ENCODE results near the gene PROM2. TPM values are rescaled to one million over a fixed set of nuclear protein-coding genes. Genes with fewer than 3 reads are reported as not detected.

The PROM2 gene
- total RNA-seq, 1 experiment from 2014 or later, result 3.1 TPM

- Histone ChIP-seq H3K14ac (ENCODE audit: insufficient read depth, low read length) (no peak overlapping the region), H3K9ac (ENCODE audit: extremely low read depth, insufficient read length, low read length) (no peak overlapping the region), H2BK120ac (ENCODE audit: low read depth, low read length, poor library complexity, severe bottlenecking) (no peak overlapping the region), H3K23ac (ENCODE audit: insufficient read length, low read depth, low read length) (no peak overlapping the region), H3K23me2 (ENCODE audit: insufficient read length, low read depth, low read length, poor library complexity, severe bottlenecking) (no peaks in the 10 kb centered on the region), H3K4ac (ENCODE audit: low read depth, low read length) (no peak overlapping the region), H3K27me3 (ENCODE audit: insufficient read depth, low read length) (no peaks in the 10 kb centered on the region), H3K4me2 (ENCODE audit: insufficient read depth, insufficient read length, low read length) (no peak overlapping the region), H3K18ac (ENCODE audit: insufficient read length, low read depth, low read length) (no peak overlapping the region), H2BK5ac (ENCODE audit: insufficient read length, low read length) (no peak overlapping the region), H2BK20ac (ENCODE audit: low read depth, low read length, poor library complexity, severe bottlenecking) (no peak overlapping the region), H3K27ac (ENCODE audit: insufficient read length, low read depth, low read length) (no peak overlapping the region), H4K8ac (replicated peaks; ENCODE audit: insufficient read length, low read depth, low read length) (no peak overlapping the region), H3K9me3 (ENCODE audit: control insufficient read depth, low read depth, low read length) (no peaks in the 10 kb centered on the region), H3K56ac (ENCODE audit: insufficient read length, low read depth, low read length) (no peak overlapping the region), H2AK5ac (ENCODE audit: insufficient read length, low read length) (no peak overlapping the region), H3K4me1 (ENCODE audit: insufficient read depth, low read length) (no peaks in the 10 kb centered on the region), H4K91ac (ENCODE audit: insufficient read length, low read depth, low read length) (no peak overlapping the region), H2BK12ac (ENCODE audit: insufficient read length, low read depth, low read length) (no peak overlapping the region), H3K79me1 (ENCODE audit: insufficient read depth, low read depth, low read length, poor library complexity, severe bottlenecking) (no peaks in the 10 kb centered on the region), H4K20me1 (ENCODE audit: control insufficient read depth, insufficient read depth, insufficient read length) (no peaks in the 10 kb centered on the region), H2BK15ac (ENCODE audit: low read depth, low read length) (no peak overlapping the region), H3K79me2 (ENCODE audit: insufficient read depth, low read length) (no peaks in the 10 kb centered on the region), H3T11ph (ENCODE audit: low read length) (no peak overlapping the region), H2AFZ (ENCODE audit: low read length) (no peak overlapping the region), H4K5ac (ENCODE audit: insufficient read length, low read depth, low read length) (no peak overlapping the region)
- DNase-seq, result no peak
- WGBS (ENCODE audit: extremely low coverage, insufficient read length, low lambda C conversion rate), result no CpG with 5 or more reads among the region's 4 CpGs
- H3K36me3 Mint-ChIP-seq (ENCODE audit: insufficient read depth in 1 of 3, low read depth in 3 of 3), result no peaks in the 10 kb centered on the region; a peak in 1 of 7 replicates
- H3K27ac Mint-ChIP-seq, result no peak overlapping the region
- peaks cover 2% of the 10 kb centered on the region for H3K27me3 Mint-ChIP-seq (ENCODE audit: low read depth)
- no peak overlapping the region for H3K4me3 Mint-ChIP-seq
- TF ChIP-seq CTCF (conservative IDR thresholded peaks at IDR 0.05), result no peak
- no peaks in the 10 kb centered on the region; a peak in 2 of 5 replicates for H3K9me3 Mint-ChIP-seq
- H3K4me1 Mint-ChIP-seq, result peaks cover 19 to 27% of the 10 kb centered on the region in 2 experiments
Observed at GRCh38 chr2:95310651-95311050, 36.4 kb downstream of the PROM2 start.
